ENCODE measurements around the gene CARD11.
A peak's percentile ranks its signal among the peaks of the same experiment; 100 is the strongest.

DNA sequence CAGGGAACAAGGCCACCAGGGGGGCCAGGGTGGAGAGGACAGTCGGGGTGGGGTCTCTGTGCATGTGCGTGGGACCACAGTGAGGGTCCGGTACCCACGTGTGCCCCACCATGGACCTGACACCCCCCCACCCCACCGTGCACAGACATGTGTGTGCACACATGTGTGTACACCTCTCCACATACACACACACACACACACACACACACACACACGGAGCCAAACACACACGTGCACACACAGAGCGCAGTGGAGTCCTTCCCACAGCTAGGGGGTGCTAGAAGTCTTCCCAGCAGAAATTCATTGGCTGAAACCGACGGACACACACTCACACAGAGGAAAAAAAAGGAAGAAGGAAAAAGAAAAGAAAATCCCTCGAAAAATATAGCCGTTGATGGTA, 156.8 kb downstream of the CARD11 start:
- TF ChIP-seq, protein P1, sequence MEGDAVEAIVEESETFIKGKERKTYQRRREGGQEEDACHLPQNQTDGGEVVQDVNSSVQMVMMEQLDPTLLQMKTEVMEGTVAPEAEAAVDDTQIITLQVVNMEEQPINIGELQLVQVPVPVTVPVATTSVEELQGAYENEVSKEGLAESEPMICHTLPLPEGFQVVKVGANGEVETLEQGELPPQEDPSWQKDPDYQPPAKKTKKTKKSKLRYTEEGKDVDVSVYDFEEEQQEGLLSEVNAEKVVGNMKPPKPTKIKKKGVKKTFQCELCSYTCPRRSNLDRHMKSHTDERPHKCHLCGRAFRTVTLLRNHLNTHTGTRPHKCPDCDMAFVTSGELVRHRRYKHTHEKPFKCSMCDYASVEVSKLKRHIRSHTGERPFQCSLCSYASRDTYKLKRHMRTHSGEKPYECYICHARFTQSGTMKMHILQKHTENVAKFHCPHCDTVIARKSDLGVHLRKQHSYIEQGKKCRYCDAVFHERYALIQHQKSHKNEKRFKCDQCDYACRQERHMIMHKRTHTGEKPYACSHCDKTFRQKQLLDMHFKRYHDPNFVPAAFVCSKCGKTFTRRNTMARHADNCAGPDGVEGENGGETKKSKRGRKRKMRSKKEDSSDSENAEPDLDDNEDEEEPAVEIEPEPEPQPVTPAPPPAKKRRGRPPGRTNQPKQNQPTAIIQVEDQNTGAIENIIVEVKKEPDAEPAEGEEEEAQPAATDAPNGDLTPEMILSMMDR (IDR thresholded peaks at IDR 0.05 in 8 of 11, conservative IDR thresholded peaks at IDR 0.05 in 3 of 11) = peak; percentile 43 to 98 (median 77)
- TF ChIP-seq POLR2A (IDR thresholded peaks at IDR 0.05) = no peak

All from spleen (tissue), 7 donors.